WTC11 (cell line): ENCODE measurements around the gene SOAT2.

Experiments
- AFF4 ChIP-seq: sonication (generic); formaldehyde crosslinking; IDR thresholded peaks from 2 replicates; pipeline ENCODE4 v1.8.1; 2023; ENCODE audit warnings: mild to moderate bottlenecking, missing genetic modification reagents, borderline replicate concordance
- CTCF ChIP-seq: fragments of 200-600 bp; IDR thresholded peaks from 2 replicates; pipeline ENCODE4 v1.8.0; 2022; ENCODE audit warnings: antibody characterized with exemption
- ELF4 ChIP-seq: sonication (generic); formaldehyde crosslinking; IDR thresholded peaks from 2 replicates; pipeline ENCODE4 v1.8.1; 2022; ENCODE audit warnings: low read depth, mild to moderate bottlenecking, moderate library complexity, missing genetic modification reagents
- ESRRA ChIP-seq: sonication (generic); formaldehyde crosslinking; IDR thresholded peaks from 2 replicates; pipeline ENCODE4 v1.8.1; 2022; ENCODE audit warnings: mild to moderate bottlenecking, missing genetic modification reagents, borderline replicate concordance
- GTF2I ChIP-seq: fragments of 250-450 bp; sonication (Bioruptor Pico); conservative IDR thresholded peaks from 2 replicates; pipeline ENCODE4 v1.4.0; 2021; ENCODE audit warnings: mild to moderate bottlenecking
- IRF2 ChIP-seq: sonication (generic); formaldehyde crosslinking; IDR thresholded peaks from 2 replicates; pipeline ENCODE4 v1.8.0; 2022; ENCODE audit warnings: low read depth, missing genetic modification reagents, borderline replicate concordance
- MAX ChIP-seq: sonication (generic); formaldehyde crosslinking; IDR thresholded peaks from 2 replicates; pipeline ENCODE4 v1.8.0; 2022; ENCODE audit warnings: mild to moderate bottlenecking, missing genetic modification reagents
- NFYB ChIP-seq: sonication (generic); formaldehyde crosslinking; conservative IDR thresholded peaks from 2 replicates; pipeline ENCODE4 v1.8.0; 2022; ENCODE audit warnings: low read depth, missing genetic modification reagents
- NR1H2 ChIP-seq: sonication (generic); formaldehyde crosslinking; IDR thresholded peaks from 2 replicates; pipeline ENCODE4 v1.9.0; 2021; ENCODE audit warnings: mild to moderate bottlenecking, moderate library complexity, missing genetic modification reagents
- RELA ChIP-seq: sonication (generic); formaldehyde crosslinking; IDR thresholded peaks from 2 replicates; pipeline ENCODE4 v1.8.1; 2022; ENCODE audit warnings: missing genetic modification reagents, mild to moderate bottlenecking, borderline replicate concordance
- SP1 ChIP-seq: sonication (generic); formaldehyde crosslinking; conservative IDR thresholded peaks from 2 replicates; pipeline ENCODE4 v1.8.1; 2022; ENCODE audit warnings: missing genetic modification reagents
- STAT6 ChIP-seq: sonication (generic); formaldehyde crosslinking; conservative IDR thresholded peaks from 2 replicates; pipeline ENCODE4 v1.8.1; 2023; ENCODE audit warnings: mild to moderate bottlenecking, low read depth, missing genetic modification reagents, moderate library complexity
- USF2 ChIP-seq: sonication (generic); formaldehyde crosslinking; IDR thresholded peaks from 2 replicates; pipeline ENCODE4 v1.8.1; 2023; ENCODE audit warnings: mild to moderate bottlenecking, missing genetic modification reagents, moderate library complexity

- TF ChIP-seq SP1 (no peak), CTCF (no peak), MAX (CRISPR knock-in tag) (no peak), IRF2 (CRISPR knock-in tag) (no peak), ESRRA (CRISPR knock-in tag) (no peak), NFYB (CRISPR knock-in tag) (no peak), STAT6 (CRISPR knock-in tag) (no peak), RELA (CRISPR knock-in tag) (no peak), USF2 (CRISPR knock-in tag) (no peak), AFF4 (CRISPR knock-in tag) (no peak), NR1H2 (CRISPR knock-in tag) (no peak), ELF4 (CRISPR knock-in tag) (no peak), GTF2I (no peak)
Observed at GRCh38 chr12:53147181-53147580, 43.9 kb downstream of the SOAT2 start.
